ENCODE results near the gene LEUTX.

GRCh38 chr19:39811064-39811463 lies 32.4 kb downstream of the LEUTX start:
- no peak for TF ChIP-seq CTCF (IDR thresholded peaks at IDR 0.05)
- no peak for TF ChIP-seq POLR2AphosphoS5 (IDR thresholded peaks at IDR 0.05; ENCODE audit: low read depth, low read length)
- no peak for TF ChIP-seq REST (IDR thresholded peaks at IDR 0.05; ENCODE audit: insufficient read depth in 1 of 2, low read depth in 2 of 2, low read length in 1 of 2)
- TF ChIP-seq TCF7L2 (IDR thresholded peaks at IDR 0.05; ENCODE audit: low read depth, low read length) = no peak
- TF ChIP-seq SIN3A (IDR thresholded peaks at IDR 0.05; ENCODE audit: borderline replicate concordance, insufficient read depth, low read depth, low read length) = no peak

All from Panc1 (cell line).